ENCODE measurements around the gene EEF1AKMT4.

Gene EEF1AKMT4

DNA sequence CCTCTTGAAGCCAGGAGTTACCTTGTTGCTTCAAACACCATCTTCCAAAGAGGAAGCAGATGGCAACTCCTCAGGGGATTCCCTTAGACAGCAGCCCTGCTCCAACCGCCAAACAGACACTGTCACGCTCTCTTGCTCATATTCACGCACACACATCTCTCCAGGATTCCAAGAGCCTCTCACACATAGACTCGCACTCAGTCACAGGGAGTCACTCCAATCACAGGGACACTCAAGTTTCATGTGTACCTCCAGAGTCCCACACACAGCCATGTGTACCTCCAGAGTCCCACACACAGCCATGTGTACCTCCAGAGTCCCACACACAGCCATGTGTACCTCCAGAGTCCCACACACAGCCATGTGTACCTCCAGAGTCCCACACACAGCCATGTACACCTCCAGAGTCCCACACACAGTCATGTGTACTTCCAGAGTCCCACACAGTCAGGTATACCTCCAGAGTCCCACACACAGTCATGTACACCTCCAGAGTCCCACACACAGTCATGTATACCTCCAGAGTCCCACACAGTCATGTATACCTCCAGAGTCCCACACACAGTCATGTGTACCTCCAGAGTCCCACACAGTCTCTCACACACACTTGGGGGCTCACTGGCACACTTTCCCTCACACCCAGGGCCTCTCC, 14.0 kb upstream of the EEF1AKMT4 start:
- no peak for DNase-seq (ENCODE audit: low spot score)

DNA sequence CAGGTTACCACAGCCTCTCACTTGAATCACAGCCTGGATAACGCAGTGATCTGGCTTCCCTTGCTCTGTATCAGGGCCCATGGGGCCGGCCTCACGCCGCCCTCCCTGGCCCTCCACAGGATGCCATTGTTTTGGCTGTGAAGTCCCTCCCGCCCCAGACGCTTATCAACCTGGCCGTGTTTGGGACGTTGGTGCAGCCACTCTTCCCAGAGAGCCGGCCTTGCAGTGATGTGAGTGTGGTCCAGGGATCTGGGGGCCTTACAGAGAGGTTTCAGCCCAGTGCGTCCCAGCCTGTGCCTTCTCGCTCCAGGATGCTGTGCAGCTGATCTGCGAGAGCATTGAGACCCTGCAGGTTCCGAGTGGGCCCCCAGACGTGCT, 13.4 kb upstream of the EEF1AKMT4 start:
- DNase-seq (ENCODE audit: low spot score), result no peak

DNA sequence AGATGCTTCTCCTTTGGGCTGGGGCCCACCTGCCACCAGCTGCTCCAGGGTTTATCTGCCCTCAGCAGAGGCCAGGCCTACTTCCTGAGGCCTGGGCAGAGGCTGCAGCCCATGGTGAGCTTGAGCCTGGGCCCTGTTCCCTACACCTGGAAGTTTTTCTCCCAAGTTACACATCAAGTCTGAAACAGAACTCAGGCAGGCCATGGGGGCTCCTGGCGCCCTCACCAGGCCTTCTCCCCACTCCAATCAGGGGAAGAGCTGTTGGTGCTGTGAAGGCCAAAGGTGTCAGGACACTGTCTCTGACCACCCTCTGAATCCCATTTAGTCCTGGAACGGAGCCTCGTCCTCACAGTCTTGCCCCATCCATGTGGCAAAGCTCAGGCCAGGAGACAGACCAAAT, 12.8 kb upstream of the EEF1AKMT4 start:
- no peak for DNase-seq (ENCODE audit: low spot score)

DNA sequence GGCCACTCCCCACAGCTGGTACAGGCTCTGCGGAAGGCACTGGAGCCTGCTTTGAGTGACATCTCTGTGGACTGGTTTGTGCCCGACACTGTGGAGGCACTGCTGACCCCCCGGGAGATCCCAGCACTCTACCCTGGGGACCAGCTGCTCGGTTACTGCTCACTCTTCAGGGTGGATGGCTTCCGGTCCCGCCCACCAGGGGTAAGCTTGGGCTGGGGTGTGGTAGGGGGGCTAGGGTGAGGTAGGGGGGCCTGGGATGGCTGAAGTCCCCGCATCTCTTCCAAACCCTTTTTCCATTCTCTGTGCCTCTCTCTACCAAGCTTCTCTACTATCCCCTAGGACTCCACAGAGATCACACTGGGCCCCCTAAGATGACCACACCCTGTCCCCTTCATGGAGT, 12.3 kb upstream of the EEF1AKMT4 start:
- no peak for DNase-seq (ENCODE audit: low spot score)

DNA sequence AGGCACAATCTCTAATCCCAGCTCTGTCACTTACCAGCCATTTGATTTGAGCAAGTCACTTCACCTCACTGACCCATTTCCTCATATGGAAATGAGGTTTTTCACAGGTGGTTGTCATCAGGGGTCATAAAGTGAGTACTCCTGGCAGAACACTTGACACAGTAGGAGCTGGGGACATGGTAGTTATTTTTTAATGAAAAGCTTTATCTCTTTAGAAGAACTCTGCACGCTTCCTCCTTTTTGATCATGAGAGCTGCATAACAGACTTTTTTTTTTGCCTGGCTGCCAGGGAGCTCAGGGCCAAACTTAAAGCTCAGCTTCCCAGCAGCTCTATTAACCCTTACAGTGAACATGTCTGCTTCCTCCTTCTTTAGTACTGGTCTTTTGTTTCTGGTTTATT, 11.7 kb upstream of the EEF1AKMT4 start:
- no peak for DNase-seq (ENCODE audit: low spot score)

DNA sequence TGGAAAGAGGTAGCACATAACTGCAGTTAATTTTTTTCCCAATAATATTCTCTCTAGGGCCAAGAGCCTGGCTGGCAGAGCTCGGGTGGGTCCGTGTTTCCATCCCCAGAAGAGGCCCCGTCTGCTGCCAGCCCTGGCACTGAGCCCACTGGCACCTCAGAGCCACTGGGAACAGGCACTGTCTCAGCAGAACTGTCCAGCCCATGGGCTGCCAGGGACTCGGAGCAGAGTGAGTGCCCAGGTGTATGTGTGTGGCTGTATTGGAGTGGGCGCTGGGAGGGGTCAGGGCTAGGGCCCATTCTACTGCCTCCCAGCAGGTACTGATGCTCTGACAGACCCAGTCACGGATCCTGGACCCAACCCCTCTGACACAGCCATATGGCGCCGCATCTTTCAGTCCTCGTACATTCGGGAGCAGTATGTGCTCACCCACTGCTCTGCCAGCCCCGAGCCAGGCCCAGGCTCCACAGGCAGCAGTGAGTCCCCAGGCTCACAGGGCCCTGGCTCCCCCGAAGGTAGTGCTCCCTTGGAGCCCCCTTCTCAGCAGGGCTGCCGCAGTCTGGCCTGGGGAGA, 11.1 kb upstream of the EEF1AKMT4 start:
- DNase-seq (ENCODE audit: low spot score), result no peak

DNA sequence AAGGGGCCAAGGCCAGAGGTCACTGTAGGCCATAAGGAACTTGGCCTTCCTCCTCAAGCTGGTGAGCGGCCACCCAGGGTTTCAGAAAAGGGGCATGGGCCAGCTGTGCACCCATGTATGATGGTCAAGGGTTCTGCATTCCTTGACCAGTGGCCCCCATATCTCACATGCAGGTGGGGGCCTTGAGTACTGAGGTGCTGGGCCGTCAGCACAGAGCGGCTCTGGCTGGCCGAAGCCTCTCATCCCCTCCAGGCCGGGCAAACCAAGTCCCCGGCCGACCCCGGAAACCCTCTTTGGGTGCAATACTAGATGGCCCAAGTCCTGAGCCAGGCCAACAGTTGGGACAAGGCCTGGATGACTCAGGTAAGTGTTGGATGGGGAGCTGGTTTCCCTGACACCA, 10.3 kb upstream of the EEF1AKMT4 start:
- DNase-seq (ENCODE audit: low spot score), result no peak

DNA sequence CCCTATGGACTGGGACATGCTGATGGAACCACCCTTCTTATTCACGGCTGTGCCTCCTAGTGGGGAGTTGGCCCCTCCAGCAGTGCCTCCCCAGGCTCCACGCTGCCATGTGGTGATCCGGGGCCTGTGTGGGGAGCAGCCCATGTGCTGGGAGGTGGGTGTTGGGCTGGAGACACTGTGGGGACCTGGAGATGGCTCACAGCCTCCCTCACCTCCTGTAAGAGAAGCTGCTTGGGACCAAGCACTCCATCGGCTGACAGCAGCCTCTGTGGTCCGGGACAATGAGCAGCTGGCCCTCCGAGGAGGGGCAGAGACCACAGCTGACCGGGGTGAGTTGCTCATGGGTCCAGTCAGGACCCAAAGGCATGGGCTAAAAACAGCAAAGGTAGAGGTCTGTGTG, 9.8 kb upstream of the EEF1AKMT4 start:
- DNase-seq (ENCODE audit: low spot score), result no peak

DNA sequence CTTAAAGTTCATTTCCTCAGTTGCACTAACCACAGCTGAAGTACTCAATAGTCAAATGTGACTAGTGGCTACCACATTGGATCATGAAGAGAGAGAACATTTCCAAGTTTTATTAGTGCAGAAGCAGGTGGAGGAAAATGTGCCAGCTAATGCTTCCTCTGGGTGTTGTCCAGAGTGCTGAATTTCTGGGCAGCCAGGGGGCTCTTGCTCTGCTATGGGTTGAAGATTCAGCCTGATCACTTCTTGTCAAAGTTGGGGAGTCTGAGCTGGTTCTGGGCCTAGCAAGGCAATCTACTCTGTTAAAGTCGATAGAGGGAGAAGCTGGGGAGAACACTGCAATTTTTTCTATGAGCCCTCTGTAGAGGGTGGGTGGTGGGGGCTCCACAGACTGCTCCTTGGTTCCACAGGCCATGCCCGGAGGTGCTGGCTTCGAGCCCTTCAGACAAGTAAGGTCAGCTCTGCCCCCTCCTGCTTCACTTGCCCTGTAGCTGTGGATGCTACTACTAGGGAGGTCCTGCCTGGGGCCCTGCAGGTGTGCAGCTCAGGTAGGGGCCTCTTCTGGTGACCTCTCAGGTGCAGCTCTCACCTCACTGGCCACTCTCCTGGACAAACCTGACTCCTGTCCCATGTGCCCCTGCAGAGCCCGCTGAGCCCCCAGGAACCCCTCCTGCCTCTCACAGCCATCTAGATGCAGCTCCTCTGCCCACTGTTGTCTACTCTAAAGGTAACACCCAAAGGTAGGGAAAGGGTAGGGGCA, 8.9 kb upstream of the EEF1AKMT4 start:
- peak; percentile 56 for DNase-seq (ENCODE audit: low spot score)

DNA sequence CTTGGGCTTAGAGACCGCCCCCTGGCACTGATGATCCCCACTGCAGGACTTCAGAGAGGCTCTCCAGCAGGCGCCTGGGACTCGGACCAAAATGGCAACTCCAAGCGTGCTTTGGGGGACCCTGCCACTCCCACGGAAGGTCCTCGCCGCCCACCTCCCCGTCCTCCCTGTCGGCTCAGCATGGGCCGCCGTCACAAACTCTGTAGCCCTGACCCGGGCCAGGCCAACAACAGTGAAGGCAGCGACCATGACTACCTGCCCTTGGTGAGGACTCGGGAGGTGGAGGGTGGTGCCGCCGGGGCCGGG, 8.4 kb upstream of the EEF1AKMT4 start:
- DNase-seq (ENCODE audit: low spot score), result no peak

DNA sequence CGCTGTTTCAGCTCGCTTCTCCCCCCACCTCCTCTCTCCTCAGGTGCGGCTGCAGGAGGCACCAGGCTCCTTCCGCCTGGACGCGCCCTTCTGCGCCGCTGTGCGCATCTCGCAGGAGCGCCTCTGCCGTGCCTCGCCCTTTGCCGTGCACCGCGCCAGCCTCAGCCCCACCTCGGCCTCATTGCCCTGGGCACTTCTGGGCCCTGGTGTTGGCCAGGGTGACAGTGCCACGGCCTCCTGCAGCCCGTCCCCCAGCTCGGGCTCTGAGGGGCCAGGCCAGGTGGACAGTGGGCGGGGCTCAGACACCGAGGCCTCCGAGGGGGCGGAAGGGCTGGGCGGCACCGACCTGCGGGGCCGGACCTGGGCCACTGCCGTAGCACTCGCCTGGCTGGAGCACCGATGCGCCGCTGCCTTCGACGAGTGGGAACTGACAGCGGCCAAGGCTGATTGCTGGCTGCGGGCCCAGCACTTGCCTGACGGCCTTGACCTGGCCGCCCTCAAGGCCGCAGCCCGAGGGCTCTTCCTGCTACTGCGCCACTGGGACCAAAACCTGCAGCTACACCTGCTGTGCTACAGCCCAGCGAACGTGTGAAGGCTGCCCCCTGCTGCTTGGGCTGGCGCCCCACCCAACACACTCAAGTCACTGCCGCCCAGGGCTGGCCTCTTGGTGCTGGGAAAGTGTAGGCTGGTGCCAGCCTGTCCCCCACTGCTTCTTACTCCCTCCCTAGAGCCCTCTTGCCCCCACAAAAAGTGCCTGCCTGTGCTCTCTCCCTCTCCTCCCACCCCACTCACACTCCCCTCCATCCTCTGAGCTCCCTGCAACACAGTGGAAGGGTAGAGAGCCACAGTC, 7.8 kb upstream of the EEF1AKMT4 start:
- no peak for DNase-seq (ENCODE audit: low spot score)

DNA sequence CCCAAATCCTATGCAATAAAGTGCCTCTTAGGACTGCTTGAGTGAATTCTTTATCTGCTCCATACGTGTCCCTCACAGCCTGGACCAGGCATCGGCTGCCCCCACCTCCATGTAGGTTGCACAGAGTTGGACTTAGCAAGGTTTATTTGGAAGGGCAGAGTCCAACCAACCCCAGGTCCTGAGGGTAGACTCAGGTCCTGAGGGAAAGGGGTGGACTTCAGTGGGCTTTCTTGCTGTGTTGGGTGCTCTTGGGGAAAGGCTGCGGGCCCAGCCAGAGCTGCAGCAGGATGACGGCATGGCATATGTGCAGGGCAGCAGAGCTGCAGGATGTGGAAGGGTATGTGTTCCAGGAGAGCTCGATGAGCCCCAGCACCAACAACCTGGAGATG, 7.2 kb upstream of the EEF1AKMT4 start:
- no peak for DNase-seq (ENCODE audit: low spot score)

DNA sequence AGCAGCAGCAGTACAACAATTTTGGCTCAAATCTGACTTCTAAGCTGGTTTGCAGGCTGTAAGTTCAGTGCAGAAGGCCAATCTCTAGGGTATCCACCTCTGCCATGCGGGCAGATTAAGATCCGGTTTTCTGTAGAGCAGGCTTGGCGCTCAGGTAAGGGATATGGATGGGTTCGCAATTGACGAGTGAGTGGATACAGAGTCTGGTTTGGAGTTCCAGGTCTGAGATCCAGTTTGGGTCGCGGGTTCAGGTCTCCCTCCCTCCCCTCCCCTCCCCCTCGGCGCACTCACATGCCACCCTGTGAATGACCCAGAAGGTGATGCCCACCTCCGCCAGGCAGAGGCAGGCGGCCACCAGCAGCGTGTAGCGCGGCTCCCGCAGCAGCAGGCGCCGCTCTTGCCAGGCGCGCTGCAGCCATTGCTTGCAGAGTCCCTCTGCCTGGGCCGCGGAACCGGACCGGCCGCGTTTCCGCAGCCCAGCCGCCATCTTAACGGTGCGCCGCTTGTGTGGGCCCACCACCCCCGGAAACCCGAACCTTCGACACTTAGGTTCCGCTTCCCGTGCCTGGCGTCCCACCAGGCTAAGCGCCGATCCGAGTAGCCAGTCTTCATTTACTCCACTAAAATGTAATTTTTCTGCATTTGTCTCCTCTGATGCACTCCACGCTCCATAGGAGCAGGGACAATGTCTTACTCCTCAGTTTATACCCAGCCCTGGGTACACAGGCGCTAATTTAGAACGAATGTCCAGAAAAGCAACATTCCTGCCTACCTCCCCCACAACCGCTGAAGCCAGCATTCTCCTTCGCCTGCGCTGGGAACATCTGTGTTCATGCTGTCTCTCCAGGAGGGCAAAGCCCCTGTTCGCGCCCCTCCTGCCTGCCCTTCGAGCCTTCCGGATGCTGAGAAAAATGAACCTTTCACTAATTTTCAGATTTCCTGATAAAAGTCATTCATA, 739 bp upstream of the EEF1AKMT4 start, which contains the start of gene ALG3:
Gene ALG3, minus strand, starts transcription at position 509 of the 958 bp plus-strand sequence. Its CDS starts 22 bp downstream, at position 487.
- peak; percentile 92 for DNase-seq (ENCODE audit: low spot score)

DNA sequence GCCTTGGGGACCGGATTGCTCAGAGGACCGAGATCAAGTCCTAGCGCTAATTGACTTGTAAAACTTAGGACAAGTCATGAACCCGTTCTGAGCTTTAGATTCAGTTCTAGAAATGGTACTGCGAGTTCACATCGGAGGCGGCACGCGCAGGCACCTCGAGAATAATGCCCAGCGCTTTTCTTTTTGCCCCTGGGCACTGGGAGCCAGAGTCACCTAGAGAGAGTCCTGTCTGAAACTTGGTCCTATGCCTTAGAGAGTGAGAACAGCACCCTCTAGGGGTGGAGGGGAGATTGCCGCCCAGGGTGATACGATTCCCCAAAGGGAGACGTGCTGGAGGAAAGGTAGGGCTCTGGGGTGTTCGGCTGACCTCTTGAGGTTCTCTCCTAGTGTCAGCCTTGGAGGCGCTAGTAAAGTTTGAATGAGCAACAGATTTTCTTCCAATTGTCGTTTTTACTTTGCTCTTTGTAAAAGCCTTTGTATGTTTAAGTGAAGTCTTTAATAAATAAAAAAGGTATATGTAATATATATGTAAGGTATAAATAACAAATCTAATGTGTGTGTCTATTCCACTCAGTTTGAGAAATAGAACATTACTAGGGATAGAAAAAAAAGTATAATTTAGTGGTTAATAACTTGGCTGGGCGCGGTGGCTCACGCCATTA, 826 bp downstream of the EEF1AKMT4 start:
- DNase-seq (ENCODE audit: low spot score), result peak; percentile 86

DNA sequence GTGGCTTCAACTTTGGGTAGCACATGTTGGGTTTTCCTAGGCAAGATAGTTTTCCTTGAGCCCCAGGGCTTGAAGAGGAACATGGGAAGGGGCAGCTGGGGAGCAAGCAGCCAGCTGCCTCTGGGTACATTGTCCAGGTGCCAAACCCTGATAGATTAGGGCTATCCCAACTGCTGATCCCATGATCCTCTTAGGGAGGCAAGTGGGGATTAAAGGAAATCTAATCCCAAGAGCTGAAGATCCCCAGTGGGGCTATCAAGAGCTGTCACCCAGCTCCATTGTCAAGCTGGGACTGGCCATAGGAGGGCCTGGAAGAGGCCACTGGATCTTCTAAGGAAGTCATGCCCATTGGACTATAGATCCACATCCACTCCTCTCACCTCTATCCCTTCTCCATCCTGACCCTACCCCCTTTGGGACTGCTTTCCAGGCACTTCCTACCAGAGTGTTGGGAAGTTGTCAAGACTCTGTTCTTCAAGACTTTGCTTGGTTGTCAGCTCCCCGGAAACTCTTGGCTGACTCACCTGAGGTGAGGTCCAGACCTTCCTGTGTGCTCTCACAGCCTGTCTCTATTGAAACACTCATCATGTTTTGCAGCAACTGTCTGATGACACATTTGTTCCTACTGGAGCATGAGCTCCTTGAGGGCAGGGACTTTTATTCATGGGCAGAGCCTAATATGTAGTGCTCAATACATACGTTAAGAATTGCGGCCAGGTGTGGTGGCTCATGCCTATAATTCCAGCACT, 6.0 kb downstream of the EEF1AKMT4 start:
- DNase-seq (ENCODE audit: low spot score), result no peak

DNA sequence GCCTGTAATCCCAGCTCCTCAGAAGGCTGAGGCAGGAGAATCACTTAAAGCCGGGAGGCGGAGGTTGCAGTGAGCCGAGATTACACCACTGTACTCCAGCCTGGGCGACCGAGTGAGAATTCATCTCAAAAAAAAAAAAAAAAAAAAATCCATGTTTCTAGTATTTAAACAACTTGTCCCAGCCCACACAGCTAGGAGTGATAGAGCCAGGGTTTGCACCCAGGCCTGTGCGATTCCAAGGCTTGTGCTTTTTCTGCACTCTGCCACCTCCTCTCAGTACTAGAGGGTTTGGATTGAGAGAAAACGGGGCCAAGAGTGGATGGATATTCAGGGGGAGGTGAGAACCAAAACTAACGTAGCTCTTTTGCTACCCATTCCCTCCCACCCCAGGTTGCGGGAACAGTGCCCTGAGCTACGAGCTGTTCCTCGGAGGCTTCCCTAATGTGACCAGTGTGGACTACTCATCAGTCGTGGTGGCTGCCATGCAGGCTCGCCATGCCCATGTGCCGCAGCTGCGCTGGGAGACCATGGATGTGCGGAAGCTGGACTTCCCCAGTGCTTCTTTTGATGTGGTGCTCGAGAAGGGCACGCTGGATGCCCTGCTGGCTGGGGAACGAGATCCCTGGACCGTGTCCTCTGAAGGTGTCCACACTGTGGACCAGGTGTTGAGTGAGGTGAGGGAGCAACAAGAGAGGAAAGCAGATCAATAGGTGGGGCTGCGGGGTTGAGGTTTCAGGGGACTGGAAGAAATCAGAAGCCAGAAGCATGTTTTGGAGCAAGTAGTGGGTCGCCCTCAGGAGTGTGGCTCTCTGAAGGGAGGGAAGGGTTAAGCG, 7.8 kb downstream of the EEF1AKMT4 start:
- no peak for DNase-seq (ENCODE audit: low spot score)

DNA sequence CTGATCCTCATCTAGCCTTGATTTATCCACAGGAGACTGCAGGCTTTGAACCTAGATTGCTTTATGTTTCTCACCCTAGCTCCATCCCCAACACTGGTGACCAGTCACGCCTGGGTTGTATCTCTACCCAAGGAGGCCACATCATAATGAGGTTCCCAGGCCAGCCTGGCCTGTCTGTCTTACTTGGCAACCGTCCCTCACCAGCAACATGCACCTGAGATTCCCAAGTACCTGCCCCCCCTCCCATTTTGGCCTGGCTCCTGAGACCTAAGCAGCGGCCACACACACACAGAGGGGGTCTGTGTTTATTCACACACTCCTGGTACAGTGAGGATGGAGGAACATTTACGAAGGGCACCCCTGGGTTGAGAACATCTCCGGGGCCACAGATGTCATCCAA, 9.5 kb downstream of the EEF1AKMT4 start:
- DNase-seq (ENCODE audit: low spot score), result no peak

DNA sequence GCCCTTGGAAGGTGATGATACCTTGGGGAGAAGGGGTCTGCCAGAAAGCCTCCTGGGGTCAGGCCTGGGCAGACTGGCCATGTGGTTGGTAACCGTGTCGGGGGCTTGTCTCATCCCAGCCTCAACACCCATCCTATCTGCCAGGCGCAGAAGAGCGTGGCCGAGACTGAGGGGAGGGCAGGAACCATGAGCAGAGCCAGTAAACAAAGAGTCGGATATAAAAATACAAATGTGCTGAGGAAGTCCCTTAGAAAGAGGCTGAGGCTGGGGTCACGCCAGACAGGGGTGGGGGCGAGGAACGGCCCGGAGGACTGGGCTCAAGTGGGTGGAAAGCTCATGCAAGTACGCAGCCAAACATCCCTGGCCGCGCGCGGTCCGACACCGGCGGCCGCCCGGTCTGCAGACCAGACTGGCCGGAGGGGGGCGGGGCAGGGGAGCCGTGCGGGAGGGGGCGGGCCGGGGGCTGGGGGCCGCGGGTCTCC, 10.0 kb downstream of the EEF1AKMT4 start:
- DNase-seq (ENCODE audit: low spot score), result no peak

Measured in AG20443 (cell line).